HG03571 (cell line): ENCODE measurements around the gene OSGEP.

Experiments
- ATAC-seq: cut with Tn5 transposase; IDR thresholded peaks from one replicate; pipeline ENCODE4 v1.9.1; 2021; ENCODE audit not compliant: unreplicated experiment

The OSGEP gene

DNA sequence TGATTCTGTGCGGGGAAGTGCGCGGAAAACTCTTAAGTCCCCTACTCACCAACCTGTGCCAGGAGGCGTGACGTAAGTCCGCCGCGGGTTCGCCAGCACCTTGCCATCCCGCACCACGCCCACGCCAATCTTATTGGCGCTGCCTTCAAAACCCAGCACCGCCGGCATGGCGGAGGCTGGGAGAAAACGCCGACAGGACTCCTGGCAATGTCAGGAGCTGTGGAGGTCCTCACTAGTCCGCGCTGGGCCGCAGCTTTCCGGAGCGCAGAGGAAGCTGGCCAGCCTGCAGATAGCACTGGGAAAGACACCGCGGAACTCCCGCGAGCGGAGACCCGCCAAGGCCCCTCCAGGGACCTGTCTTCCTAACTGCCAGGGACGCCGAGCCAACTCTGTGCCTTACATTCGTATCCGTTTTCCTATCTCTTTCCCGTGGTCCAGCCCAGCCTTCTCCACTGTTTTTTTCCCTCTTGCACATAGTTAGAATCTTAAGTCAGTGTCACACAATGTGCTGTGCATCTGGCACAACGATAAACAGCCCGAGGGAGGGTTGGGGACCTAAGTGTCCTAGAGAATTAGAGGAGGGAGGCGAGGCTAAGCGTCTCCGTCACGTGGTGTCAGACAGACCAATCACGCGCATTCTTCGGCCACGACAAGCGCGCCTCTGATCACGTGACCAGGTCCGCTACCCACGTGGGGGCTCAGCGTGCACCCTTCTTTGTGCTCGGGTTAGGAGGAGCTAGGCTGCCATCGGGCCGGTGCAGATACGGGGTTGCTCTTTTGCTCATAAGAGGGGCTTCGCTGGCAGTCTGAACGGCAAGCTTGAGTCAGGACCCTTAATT is at the start of gene OSGEP, which contains the start of gene APEX1:
OSGEP (minus strand) TSS at position 297 of the 839 bp plus-strand sequence; CDS start at position 168, 129 bp downstream.
APEX1 (plus strand) TSS at position 711 of the 839 bp plus-strand sequence. CDS start 420 bp downstream, outside the sequence.
- ATAC-seq, result peak; percentile 78

GRCh38 chr14:20503898-20504297 is 49.3 kb upstream of the OSGEP start:
- ATAC-seq, result no peak

DNA sequence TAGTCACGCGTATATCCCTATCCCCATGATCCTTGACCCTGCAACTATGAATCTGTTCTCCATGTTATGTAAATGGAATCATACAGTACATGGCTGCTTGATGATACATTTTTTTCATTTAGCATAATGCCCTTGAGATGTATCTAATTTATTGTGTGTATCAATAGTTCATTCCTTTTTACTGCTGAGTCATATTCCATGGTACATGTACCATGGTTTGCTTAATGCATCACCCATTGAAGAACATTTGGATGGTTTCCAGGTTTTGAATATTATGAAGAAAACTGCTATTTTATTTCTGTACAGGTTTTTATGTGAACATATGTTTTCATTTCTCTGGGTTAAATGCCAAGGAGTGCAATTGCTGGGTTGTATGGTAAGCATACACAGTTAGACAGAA is 46.7 kb upstream of the OSGEP start:
- no peak for ATAC-seq

GRCh38 chr14:20499881-20500280 is 45.3 kb upstream of the OSGEP start:
- no peak for ATAC-seq

DNA sequence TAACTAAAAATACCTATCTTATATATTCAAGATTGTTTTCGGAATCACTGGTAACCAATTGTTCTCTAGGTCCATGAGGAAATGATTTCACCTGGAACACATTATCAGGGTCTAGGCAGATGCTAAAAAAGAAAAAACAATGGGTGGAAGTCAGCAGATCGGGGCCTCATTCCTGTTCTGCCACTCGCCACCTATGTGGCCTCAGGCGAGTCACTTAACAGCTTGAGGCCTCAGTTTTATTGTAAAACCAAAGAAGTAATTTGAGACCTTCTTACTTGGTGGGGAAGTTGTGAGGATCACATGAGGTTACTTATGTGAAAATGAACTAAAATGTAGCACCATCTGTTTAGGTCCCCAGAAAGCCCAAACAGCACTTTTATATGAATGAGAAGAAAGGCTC is 44.5 kb upstream of the OSGEP start:
- ATAC-seq, result no peak

- no peak for ATAC-seq
These were observed 44.0 kb upstream of the OSGEP start for GRCh38 chr14:20498622-20499021.

DNA sequence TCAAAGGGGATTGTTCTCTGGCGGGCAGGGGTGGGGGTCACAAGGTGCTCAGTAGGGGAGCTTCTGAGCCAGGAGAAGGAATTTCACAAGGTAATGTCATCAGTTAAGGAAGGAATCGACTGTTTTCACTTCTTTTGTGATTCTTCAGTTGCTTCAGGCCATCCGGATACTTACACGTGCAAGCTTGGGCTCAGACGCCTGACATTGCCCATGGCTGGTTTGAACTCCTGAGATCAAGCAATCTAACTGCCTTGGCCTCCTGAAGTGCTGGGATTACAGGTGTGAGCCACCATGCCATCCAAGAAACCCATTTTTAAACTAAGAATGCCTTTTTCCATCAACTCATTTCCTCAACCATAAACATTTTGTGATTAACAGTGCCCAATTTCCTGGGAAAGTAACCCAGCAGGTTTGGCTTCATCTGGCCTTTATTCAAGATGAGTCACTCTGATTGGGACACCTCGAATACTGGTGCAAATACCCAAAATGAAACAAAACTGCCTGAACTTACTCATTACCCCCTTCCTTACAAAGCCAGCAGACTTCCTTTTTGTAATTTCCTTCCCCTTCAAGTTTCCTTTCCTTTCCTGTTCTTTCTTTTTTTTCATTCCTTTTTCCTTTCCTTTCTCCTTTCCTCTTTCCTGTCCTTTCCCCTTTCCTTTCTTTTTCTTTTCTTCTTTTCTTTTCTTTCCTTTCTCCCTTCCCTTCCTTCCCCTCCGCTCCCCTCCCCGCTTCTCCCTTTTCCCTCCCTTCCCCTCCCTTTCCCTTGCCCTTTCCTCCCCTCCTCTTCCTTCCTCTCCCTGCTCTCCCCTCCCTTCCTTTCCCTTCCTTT is 40.5 kb upstream of the OSGEP start:
- ATAC-seq, result no peak

- no peak for ATAC-seq
These were observed 39.0 kb upstream of the OSGEP start for GRCh38 chr14:20493634-20494033.

GRCh38 chr14:20492486-20492885 is 37.9 kb upstream of the OSGEP start:
- no peak for ATAC-seq

DNA sequence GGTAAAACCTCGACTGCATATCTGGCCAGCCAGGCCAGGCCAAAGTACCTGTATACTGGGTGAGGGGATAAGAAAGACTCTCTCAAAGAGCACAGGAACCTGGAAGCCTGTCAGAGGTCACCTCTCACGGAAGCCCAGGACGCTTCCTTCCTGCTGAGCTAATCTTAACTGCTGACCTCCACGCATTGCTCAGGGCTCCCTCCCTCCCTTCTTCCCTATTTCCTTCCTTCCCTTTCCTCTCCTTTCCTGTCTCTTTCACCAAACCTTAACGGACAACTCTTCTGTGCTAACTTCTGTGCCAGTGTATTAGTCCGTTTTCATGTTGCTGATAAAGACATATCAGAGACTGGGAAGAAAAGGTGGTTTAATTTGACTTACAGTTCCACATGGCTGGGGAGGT is 36.0 kb upstream of the OSGEP start:
- ATAC-seq, result no peak

GRCh38 chr14:20489093-20489994 is 34.7 kb upstream of the OSGEP start:
- no peak for ATAC-seq

GRCh38 chr14:20487396-20487725 is 32.7 kb upstream of the OSGEP start:
- no peak for ATAC-seq

GRCh38 chr14:20486684-20487395 is 32.2 kb upstream of the OSGEP start:
- ATAC-seq, result no peak

GRCh38 chr14:20485900-20486299 is 31.3 kb upstream of the OSGEP start:
- ATAC-seq, result no peak

DNA sequence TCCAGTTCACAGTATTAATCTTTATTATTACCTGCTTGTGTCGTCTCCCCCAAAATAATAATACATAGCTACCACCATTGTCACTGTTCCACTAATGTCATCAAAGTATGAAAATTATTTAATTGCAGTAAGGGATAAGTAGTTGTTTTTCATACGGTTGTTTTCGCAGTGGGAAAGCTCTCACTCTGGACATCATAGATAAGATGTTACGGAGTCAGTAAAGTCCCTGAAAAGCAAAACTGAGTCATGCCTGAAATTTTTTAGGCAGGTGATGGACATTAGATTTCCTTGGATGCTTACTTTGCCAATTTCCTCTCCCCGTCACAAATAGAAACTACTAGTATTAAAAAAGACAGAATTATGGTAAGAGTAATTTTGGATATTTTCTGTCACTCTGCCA is 27.8 kb upstream of the OSGEP start:
- ATAC-seq, result no peak

DNA sequence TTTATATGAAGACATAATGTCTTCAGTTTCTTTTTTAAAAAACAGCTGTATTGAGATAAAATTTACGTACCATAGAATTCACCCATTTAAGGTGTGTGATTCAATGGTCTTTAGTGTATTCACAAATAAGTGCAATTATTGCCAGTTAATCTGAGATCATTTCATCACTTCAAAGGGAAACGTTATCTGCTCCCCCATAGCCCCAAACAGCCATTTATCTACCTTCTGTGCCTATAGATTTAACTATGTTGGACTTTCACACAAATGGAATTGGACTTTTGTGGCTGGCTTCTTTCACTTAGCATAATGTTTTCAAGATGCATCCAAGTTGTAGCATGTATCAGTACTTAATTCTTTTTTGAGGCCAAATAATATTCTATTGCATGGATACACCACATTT is 24.3 kb upstream of the OSGEP start:
- no peak for ATAC-seq

- ATAC-seq, result no peak
These were observed 22.7 kb upstream of the OSGEP start for GRCh38 chr14:20477211-20477876.

- ATAC-seq, result no peak
These were observed 22.2 kb upstream of the OSGEP start for GRCh38 chr14:20476776-20477175.

DNA sequence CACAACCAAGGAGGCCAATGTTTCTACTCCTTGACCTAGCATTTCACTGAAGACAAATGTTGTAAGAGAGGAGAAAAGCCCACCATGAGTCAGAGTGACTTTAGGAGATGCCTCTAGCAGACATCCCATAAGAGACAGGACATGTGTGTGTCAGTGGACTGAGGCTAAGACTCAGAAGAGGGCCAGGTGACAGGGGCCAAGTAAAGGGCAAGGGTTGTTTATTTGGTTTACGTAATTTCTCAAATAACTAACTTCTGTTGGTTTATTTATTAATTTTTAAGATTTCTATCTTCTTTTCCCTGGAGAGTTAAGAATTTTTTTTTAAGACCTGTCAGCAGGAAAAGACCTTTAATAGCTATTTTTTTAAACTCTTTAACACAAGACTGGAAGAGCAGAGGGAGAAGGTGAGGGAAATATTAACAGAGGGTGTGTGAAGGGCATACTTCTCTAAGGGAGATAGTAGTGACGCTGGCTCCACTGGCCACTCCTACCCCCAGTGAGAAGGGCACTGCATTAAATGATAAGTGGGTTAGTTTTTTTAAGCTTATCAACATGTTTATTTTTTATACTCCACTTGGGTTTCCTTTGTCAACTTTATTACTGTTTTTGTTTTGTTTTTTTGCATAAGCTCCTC is 18.0 kb upstream of the OSGEP start:
- no peak for ATAC-seq

GRCh38 chr14:20470603-20470901 is 15.9 kb upstream of the OSGEP start:
- no peak for ATAC-seq
